ENCODE measurements around the gene PALS1. TPM values are rescaled to one million over a fixed set of nuclear protein-coding genes. Genes with fewer than 3 reads are reported as not detected.
A peak's percentile ranks its signal among the peaks of the same experiment; 100 is the strongest.

PALS1 gene
- 13.0 TPM for polyA plus RNA-seq (ENCODE audit: insufficient read length)

- no peak for DNase-seq
Observed at GRCh38 chr14:67241411-67242167, at the start of gene PALS1. Gene PALS1, plus strand, starts transcription at chr14:67241435. Its CDS starts 37,736 bp downstream, at chr14:67279171.

- DNase-seq: no peak
Observed at GRCh38 chr14:67191768-67192290, 49.4 kb upstream of the PALS1 start.

GRCh38 chr14:67192366-67192765 is 48.9 kb upstream of the PALS1 start:
- no peak for DNase-seq

- no peak for DNase-seq
Observed at GRCh38 chr14:67195279-67195678, 46.0 kb upstream of the PALS1 start.

- DNase-seq: no peak
Observed at GRCh38 chr14:67199016-67199415, 42.2 kb upstream of the PALS1 start.

DNA sequence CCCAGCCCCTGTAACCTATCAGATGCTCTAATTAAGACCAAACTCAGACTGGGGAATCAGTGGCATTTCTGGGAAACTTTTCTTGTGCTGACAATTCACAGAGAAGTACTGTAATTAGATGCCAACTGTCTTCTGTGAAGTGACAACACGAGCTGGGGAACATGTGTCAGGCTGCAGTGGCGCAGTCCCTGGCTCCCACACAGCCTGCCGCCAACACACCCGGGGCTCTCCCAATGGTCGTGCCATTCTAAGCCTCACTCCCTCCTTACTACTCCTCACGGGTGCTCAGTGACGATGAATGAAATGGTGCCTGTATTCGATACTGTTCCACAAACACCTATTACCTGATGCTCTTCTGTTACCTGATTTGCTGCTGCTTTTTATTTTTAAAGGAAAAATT is 33.4 kb upstream of the PALS1 start:
- DNase-seq: no peak

DNA sequence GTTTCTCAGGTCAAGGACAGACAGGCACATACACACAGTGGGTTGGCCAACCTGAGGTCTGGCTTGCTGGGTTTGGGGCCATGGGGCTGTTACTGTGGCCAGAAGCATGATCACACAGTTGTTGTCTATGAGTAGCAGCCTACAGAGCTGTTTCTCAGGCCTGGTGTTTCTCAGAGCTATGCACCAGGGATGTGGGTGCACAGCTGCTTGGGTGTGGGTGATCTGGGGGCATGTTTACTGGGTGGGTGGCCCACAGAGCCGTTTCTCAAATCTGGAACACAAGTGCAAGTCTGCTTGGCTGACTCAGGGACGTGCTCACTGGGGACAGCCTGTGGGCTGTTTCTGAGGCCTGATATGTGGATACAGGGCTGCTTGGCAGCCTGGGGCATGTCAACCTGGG is 23.1 kb upstream of the PALS1 start:
- no peak for DNase-seq

GRCh38 chr14:67221248-67221981 is 19.8 kb upstream of the PALS1 start:
- DNase-seq: no peak

DNA sequence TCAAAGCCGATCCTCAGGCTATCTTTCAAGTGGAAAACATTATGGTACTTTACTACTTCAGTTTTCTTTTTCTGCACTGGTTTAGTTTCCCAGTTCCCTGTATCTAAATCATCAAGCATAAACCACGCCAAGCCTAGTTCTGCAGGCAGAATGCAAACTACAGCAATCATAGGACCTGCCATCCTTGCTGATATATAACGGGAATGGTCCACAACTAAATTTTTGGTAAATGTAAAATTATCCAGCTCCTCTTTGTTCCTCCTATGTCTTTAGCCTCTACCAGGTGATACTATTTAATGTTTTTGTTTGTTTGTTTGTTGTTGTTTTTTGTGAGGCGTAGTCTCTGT is 19.3 kb upstream of the PALS1 start:
- DNase-seq: no peak

DNA sequence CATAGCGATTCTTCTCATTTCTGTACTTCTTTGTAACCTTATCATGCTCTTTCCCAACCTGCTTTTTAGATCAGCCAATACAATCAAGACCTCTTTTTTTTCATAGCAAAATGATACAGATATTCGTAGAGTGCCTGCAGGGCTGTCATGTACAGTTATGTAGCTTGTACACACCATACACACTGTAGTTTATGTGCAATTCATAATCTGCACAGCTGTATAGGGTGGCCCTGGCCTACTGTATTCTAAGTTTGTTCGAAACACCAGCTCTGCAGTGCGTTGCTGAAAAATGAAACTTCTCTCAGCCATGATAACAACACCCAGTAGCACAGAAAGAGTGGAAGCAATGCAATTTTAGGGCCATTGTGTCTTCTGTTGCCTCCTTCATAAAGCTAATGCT is 15.7 kb upstream of the PALS1 start:
- DNase-seq: no peak

GRCh38 chr14:67228325-67228984 is 12.8 kb upstream of the PALS1 start:
- no peak for DNase-seq

DNA sequence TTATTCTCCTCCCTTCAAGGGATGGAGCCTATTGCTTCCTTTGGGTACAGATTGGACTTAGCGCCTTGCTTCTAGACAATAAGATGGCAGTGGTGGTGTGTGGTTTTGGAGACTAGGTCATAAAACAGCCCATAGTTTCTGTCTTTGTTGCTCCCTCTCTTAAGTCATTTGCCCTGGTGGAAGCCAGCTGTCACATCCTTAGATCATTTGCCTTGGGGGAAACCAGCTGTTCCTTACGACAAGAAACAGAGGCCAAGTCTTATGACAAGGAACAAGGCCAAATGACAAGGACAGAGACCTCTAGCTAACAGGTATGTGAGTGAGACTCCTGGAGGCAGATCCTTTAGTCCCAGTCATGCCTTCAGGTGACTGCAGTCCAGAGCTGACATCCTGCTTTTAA is 9.2 kb upstream of the PALS1 start:
- no peak for DNase-seq

DNA sequence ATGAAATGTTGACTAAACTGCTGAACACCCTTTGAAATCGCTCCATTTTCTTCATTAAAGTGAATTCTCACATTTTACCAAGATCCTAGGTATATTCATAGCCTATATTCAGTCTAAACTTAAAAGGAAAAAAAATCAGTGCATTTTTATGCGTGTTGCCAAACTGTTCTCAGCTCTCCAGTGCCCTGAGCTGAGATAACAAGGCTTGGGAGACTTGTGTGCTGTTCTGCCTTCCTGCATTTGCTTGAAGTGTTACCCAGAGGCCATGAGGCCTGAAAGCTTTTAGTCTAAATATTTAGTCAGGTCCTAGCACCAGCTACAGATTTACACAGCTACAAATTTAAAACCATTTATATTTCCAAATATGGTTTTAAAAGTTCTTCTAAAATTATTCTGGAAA is 8.6 kb upstream of the PALS1 start:
- no peak for DNase-seq

DNA sequence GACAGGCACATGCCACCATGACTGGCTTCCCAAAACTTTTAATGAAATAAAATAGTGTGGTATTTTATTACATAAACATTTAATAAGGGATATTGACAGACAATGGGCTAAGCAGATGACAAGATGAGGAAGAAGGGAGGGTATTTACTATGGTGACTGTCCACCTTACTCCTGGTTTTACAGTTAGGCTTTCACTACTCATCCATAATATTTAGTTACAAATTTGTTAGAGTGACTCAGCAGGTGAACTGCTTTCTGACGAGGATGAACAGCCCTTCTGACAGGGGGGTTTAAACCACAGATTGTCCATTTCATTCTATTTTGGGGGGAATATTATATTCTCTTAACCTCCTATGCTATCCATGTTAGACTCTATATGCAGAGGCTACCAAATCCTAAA is 3.6 kb upstream of the PALS1 start:
- DNase-seq: no peak

- DNase-seq: no peak
Observed at GRCh38 chr14:67239582-67239981, 1.7 kb upstream of the PALS1 start.

- no peak for DNase-seq
Observed at GRCh38 chr14:67240168-67240932, 885 bp upstream of the PALS1 start.

DNA sequence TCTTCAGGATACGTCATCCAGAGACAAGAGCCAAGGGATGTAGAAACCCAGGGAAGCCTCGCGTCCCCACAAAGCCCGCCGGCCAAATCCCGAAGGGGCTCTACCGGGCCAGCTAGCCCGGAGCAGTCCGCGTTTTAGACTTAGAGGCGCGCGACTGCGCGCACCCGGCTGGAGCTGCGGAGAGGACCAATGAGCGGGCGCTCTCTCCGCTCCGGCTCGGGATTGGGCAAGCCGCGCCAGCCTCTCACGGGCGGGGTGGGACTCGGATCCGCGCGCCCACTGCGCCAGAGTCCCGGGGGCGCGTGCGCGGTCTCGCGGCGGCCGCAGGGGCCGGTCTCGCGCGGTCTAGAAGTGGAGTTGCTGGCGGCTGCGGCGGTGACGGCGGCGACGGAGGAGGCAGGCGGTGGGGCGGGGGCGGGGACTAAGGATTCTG is 241 bp upstream of the PALS1 start:
- peak; percentile 99 for DNase-seq

DNA sequence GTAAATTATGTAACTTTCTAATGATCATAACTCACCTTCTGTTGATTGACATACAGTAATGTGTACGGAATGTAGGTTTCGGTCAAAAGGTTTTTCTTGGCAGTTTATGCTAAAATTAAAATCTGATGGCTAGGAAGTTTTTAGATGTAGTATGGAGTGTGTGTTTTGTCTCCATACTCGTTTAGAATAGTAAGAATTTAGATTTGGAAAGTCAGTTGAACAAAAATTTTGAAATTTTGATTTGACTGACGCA is 859 bp downstream of the PALS1 start:
- DNase-seq: no peak

- no peak for DNase-seq
Observed at GRCh38 chr14:67245104-67245503, 3.9 kb downstream of the PALS1 start.

DNA sequence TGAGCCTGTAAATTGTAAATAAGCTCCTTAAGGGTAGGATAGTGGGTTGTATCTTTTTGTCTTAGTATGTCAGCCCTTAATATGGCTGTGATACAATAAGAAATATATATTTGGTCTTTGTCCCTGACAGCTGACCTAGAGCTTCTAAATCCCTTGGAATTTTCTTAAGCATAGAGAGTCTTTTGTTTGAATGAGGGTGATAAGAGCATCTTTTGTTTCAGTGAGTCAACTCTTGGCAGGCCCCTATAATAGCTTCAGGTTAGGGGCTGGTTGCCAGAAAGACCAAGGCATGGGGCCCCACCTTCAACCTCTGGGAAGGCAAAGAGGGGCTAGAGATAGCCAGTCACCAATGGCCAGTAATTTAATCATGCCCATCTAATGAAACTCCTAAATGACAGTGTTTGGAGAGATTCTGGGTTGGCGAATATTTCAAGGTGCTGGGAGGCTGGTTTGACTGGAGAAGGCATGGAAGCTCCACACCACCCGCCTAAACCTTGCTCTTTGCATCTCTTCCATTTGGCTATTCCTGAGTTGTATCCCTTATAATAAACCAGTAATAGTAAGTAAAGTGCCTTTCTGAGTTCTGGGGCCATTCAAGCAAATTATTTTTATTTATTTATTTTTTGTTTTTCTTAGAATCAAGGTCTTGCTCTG is 10.5 kb downstream of the PALS1 start:
- DNase-seq: no peak

DNA sequence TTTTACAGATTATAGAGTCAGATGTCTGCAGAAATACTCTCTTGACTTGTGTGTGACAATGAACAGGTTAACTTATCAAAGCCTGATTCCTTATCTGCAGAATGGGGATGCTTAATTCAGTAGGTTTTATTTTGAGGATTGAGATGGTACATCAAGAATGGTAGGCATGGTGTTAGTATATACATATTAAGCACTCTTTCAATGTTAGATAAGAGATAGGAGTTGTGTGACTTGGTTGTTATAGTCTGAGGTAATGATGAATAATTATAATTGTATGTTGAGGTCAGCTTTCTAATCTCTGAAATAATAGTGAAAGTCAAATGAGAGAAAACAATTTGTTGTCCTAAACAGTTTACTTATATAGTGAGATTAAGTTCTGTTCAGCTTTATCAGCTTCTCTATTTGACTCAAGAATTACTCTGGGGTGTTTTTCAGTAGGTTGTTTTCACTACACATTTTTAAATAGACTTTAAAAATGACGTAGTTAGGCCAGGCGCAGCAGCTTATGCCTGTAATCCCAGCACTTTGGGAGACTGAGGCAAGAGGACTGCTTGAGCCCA is 11.9 kb downstream of the PALS1 start:
- DNase-seq: no peak

- DNase-seq: no peak
Observed at GRCh38 chr14:67257906-67258305, 16.7 kb downstream of the PALS1 start.

All from hindlimb muscle (tissue), 1 donor.